ENCODE results near the gene EML4.

DNA sequence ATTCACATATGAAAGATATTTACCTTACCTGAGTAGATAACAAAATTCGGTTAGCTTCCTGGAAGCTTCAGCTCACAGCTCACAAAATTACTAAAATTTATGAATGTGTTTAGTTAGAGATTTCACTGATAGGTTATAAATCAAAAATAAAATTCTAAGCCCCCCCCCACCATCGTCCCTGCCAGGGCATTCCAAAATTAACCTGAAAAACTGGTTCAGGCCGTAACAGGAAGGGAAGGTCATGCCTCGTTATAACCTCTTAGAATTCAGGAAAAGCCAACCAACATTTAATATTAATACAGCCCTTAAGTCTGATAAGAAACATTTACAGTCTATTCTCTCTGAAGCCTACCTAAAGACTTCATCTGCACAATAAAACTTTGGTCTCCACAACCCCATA, 143.0 kb downstream of the EML4 start:
- TF ChIP-seq, protein P1, sequence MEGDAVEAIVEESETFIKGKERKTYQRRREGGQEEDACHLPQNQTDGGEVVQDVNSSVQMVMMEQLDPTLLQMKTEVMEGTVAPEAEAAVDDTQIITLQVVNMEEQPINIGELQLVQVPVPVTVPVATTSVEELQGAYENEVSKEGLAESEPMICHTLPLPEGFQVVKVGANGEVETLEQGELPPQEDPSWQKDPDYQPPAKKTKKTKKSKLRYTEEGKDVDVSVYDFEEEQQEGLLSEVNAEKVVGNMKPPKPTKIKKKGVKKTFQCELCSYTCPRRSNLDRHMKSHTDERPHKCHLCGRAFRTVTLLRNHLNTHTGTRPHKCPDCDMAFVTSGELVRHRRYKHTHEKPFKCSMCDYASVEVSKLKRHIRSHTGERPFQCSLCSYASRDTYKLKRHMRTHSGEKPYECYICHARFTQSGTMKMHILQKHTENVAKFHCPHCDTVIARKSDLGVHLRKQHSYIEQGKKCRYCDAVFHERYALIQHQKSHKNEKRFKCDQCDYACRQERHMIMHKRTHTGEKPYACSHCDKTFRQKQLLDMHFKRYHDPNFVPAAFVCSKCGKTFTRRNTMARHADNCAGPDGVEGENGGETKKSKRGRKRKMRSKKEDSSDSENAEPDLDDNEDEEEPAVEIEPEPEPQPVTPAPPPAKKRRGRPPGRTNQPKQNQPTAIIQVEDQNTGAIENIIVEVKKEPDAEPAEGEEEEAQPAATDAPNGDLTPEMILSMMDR (IDR thresholded peaks at IDR 0.05): no peak
- no peak for TF ChIP-seq POLR2A (IDR thresholded peaks at IDR 0.05)

Measured in adrenal gland (tissue), 5 donors.